NCI-H524 (cell line): ENCODE measurements around the gene ZSCAN9.

Experiments
- DNase-seq, 2 experiments: peaks; one replicate each; lab custom pipeline; 2025; lab: John Stamatoyannopoulos, UW

ZSCAN9 gene

DNA sequence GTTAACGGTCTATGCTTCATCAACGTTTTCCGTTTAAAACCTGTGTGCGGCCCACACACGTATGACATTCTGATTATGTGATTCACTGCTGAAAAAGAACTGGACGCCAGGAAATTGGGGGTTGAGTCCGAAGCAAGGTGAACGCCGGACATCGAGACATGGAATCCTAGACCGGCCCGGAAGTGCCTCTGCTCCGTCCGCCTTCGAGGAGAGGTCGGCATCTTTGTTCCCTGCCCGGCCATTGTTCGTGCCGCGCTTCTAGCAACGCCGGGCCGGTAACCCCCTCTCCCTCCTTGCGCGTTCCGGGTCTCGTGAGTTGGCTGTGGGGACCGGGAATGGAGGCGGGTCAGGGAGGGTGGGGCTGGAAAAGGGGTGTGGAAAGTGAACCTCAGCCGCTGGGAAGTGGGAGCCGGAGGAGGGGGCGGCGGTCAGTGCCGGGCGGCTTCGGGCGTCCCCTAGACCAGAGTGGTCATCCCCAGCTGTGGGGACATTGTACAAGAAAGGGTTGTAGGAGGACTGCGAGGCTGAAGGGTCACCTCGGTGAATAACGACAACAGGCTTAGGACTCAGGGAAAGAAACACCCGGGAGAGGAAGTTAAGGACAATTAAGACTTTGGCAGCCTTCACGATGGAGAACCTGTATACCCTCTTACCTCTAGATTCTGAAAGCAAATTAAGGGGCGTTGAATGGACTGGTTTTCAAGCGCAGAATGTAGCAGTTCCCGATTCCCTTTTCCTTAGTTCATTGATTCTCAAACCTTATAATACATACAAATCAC lies at the start of gene ZSCAN9:
Gene ZSCAN9, plus strand, starts transcription at position 220 of the 779 bp plus-strand sequence. CDS start 1,810 bp downstream, outside the sequence.
- DNase-seq = peak; percentile 59 to 89

DNA sequence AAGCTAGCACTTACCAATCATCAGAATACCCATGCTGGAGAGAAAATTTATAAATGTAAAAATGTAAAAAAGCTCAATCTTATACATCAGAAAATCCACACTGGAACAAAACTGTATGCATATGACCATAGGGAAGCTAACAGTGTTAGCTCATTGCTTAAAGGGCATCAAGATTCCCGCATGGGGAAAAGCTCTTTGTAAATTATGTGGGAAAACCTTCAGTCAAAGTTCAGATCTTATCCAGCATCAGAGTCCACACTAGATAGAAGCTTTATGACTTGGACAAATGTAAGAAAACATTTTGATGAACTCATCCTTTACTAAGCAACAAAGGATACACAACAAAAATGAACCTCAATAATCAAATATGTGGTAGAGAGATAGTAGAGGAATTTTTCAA lies 48.7 kb upstream of the ZSCAN9 start:
- DNase-seq = no peak

DNA sequence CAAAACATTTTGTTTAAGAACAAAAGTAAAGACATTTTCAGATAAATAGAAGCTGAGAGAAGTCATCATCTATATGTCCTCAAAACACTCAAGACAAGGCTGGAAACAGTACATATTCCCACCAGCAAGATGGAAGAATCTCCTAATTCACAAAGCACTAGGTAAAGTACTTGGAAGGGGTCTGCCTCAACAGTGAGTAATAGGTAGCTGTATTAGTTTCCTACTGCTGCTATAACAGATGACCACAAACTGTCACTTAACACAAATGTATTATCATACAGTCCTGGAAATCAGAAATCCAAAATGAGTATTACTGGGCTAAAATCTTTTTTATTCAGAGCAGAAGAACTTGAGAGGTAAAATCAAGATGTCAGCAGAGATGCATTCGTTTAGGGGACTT lies 42.8 kb upstream of the ZSCAN9 start:
- no peak for DNase-seq

DNA sequence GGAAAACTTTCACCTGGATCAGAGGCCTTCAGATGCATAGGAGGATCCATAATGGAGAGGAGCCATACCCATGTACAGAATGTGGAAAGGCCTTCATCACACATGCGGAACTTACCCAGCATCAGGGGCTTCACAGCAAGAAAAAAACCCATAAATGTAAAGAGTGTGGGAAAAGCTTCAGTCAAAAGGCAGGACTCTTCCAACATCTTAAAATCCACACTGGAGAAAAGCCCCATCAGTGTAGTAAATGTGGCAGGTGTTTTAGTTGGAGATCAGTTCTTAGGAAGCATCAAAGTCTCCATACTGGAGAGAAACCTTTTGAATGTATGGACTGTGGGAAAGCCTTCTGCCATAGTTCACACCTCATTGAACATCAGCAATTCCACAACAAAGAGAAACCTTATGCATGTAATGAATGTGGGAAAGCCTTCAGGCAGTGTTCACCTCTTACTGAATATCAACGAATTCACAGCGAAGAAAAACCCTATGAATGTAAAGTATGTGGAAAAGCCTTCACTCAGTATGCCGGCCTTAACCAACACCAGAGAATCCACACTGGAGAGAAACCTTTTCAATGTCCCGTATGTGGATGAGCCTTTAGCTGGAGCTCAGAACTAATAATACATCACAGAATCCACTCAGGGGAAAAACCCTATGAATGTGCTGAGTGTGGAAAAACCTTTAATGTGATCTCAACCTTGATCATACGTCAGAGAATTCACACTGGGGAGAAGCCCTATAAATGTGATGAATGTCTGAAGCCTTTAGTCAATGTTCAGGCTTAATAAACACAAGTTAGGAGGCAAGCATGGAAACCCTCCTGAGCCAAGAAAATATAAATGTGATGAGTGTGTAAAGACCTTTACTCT lies 36.7 kb upstream of the ZSCAN9 start:
- no peak for DNase-seq

DNA sequence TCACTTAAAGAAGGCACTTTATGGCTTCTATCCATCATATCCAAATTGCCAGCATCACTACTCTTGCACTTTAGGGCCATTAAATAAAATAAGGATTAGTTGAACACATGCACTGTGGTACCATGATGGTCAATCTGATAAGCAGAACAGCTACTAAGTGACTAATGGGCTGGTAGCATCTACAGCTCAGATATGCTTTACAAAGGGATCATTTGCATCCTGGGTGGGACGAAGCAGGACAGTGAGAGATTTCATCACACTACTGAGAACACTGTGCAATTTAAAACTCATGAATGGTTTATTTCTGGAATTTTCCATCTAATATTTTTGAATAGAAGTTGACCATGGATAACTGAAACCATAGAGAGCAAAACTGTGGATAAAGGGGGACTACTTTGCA lies 25.1 kb upstream of the ZSCAN9 start:
- DNase-seq = no peak

DNA sequence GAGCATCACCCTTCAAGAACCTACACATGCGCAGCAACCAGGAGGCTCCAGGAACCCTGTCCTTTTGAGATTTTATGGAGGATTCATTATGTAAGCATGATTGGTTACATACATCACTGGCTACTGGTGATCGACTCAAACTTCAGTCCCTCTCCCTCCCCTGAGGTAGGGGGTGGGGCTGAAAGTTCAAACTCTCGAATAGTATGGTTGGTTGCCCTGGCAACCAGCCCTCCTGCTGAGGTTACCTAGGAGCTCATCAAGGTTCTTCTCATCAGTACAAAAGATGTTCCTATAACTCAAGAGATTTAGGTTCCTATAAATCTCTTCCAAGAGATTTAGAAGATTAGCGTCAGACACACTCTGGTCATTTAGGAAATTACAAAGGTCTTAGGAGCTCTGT lies 21.9 kb upstream of the ZSCAN9 start:
- DNase-seq = peak in 1 of 2 experiments; percentile 2

DNA sequence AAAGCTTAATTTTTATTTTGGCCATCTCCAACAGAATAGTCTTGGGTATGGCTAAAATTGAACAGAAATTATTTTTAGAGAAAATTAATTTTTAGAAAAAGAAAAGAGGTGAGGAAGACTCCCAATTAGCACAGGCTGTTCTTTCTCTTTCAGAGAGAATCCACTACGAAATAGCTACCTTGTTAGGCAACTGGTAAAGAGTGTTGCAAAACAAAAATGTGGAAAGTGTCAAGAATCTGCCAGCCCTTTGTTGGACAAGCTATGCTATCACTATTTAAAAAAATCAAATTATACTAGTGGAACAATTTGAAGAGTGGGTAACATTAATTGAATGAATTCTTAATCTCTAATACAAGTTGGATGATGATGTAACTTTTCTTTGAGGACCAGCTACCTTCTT lies 19.2 kb upstream of the ZSCAN9 start:
- DNase-seq = no peak

DNA sequence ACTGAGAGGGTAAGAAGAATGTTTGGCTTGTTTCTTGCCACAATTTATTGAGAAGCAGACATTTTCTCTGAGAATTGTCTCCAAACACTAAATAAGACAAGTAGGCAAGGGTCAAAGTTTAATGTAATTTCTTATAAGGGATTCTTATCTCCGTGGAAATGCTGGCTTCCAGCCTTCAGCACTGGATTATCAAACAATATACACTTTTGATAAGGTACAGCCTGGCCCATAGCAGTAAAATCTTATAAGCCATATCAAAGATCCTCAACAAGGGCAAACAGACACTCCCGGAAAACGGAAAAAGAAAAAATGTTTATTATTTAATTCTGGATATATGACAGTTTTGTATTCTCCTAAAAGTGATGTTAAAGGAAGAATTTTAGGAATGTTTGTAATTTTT lies 18.5 kb upstream of the ZSCAN9 start:
- no peak for DNase-seq

DNA sequence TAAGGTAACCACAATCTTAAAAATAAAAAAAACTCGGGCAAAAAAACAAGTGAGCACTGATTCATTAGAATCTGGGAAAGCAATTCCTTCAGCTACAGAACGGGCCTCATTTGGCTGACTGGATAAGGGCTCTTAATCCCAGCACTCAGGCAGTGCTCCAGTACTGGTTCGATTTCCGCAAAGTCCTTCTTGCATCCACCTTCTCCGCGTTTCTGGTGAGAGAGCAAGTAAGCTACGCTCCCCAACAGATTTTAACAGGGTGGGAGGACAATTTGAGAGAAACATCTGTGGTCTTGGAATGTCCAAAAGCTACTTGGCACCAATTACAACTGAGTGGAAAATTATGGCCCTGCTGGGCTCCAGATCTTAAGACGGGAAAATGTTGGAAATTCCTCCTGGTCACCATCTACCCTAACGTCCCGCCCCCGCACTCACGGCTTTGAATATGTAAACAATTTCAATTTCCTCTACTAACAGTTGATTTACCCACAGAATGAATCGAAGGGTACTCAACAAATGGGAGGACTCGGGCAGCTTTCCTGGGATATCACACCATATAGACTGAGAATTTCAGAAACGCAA lies 18.1 kb upstream of the ZSCAN9 start:
- DNase-seq = peak in 1 of 2 experiments; percentile 34

DNA sequence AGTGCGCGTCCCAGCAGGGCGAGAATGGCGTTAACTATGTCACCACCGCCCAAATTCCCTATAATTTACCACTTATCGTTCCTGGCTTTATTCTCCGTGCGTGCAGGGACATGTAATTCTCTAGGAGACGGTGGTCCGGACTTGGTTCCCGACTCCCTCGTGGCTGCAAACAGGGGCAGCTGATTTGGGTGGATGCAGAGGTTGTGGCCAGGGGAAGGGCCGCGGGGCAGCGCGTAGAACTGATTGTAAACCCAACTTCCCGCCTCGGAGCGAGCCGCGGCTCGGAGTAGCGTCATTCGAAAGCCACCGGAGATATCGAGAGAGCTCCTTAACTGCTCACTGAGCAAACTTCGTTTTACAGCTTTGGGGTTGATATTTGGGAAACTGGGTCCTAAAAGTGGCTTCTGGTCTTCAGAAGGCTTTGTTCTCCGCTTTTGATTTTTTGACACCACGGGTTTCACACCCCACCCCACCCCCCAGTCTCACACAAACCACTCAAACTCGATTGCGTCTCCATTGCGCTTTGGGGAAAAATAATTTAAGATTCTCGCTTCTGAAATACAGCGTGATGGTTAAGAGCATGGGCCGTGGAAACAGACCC lies 17.5 kb upstream of the ZSCAN9 start:
- peak in 1 of 2 experiments; percentile 12 for DNase-seq

DNA sequence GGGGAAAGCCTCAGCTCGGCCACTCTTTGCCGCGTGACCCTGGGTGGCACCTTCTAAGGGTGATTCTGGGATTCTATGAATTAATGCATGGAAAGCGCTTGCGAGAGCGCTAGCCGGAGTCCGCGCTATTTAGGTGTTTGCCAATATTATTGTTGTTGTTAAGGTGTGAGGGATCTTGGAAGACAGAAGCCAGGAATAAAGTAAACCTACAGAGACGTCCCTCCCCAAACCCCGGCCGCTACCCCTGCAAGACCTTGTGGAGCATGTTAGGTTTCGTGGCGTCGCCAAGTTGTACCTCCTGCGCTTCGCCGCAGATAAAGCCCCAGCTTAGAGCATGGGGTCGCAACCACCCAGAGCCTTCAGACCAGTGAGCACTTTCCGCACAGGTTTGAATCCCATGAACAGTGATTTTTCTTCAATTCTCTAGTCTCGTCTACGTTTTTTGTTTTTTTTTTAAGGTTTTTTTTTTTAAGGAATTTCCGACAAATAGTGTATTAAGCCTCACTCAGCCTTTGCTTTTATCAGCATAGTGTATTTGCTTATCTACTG lies 16.9 kb upstream of the ZSCAN9 start:
- no peak for DNase-seq

DNA sequence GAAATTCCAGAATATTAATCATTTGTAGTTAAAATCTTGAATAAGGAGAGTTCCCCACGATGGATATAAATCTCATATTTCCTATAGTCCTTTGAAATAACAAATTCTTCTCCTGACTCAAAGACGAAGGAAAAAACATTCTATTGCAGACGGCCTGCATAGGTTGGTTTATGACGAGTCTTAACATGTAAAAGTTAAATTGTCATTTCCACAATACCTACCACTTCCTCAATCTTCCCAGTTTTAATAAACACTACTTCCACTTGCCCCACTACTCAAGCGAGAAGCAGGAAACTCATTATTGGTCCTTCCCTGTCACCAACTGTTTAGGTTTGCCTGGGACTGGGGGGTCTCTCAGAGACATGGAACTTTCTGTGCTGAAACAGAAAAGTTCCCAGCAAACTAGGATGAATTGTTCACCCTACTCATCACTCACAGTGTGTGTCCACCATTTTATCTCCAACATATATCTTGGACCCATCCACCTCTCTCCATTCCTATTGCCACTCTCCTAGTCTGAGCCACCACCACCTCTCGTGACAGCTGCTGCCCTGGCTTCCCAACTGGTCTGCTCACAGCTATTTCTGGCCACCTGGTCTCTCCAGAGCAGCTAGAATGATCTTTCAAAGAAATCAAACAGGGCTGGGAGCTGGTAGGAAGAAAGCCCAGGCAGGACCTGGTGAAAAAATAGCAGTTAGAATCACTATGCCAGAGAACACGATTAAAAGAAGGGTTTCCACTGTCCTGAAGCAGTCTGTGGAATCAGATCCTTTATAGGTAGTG lies 15.1 kb upstream of the ZSCAN9 start:
- peak in 1 of 2 experiments; percentile 13 for DNase-seq

DNA sequence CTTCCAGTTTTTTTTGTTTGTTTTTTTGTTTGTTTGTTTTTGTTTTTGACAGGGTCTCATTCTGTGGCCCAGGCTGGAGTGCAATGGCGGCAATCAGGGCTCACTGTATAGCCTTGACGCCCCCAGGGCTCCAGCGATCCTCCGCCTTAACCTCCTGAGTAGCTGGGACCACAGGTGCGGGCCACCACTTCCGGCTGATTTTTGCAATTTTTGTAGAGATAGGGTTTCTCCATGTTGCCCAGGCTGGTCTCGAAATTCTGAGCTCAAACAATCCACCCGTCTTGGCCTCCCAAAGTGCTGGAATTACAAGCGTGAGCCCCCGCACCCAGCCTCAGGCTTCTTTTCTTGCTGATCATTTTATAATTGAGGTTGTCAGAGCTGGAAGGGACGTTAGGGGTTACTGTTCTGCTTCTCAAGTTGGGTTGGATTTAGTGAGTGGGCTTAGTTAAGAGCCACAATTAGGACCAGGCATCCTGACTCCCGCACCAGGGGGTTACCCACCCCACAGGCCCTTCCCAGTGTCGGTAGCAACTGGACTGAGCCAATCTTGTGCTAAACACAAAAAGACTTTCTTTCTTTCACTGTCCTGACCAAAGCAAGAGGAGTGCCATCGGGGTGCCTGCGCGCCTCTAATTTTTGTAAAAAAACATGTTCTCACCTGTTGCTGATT lies 13.1 kb upstream of the ZSCAN9 start:
- DNase-seq = no peak

DNA sequence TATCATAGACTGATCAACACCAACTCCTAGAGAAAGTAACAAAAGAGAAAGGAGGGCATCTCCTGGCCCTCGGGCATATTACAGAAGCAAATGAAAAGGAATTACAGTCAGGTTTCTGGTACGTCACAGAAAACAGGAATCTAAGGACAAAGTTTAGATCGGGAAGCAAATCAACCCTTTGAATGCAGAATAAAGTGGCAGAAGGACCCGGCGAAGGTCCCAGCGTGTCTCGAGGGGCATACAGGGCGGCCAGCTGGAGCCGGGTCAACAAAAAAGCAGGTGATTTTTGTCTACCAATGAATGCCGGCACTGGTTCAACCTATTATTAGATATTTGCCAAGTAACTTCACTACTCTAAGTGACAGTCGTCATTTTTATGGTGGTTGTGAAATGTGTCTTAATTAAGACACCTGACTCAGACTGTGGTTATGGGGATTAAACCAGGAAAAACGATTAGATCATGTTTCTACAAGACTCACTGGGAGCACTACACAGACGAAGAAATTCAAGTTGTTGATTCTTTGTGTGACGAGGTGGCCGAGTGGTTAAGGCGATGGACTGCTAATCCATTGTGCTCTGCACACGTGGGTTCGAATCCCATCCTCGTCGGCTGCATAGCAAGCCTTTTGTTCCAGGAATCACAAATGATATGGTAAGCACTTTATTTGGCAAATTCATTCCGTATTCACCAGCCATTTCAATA lies 12.4 kb upstream of the ZSCAN9 start:
- peak; percentile 74 to 88 for DNase-seq

DNA sequence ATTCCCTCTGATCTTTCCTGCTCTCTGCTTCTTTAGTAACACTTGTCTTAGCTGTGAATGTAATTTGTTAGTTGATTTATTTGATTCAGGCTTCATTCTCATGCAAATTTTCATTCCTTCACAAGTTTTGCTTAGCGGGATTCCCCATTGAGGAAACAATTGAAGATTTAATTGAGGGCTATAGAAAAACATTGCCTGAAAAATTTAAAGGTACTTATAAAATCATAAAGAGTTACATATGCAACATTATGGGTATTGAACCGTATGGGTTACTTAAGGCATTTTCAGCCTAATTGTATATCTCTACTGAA lies 11.9 kb upstream of the ZSCAN9 start:
- DNase-seq = no peak

DNA sequence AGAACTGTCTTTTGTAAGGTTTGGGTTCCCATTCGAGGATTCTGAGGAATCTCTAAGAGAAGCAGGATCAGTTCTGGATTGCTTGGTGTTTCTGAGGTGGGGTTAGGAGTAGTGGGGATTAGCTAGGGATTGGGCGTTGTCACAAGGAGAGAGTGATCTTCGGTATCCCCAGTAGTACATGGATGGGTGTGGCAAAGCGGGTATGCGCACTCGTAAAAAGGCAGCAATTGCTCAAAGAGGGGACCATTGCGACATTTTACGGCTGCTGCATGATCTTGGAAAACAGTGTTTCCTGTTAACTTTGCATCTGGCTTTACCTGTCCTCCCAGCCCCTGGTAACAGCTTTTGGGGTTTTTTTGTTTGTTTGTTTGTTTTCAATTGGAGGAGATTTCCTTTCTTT lies 9.7 kb upstream of the ZSCAN9 start:
- no peak for DNase-seq

DNA sequence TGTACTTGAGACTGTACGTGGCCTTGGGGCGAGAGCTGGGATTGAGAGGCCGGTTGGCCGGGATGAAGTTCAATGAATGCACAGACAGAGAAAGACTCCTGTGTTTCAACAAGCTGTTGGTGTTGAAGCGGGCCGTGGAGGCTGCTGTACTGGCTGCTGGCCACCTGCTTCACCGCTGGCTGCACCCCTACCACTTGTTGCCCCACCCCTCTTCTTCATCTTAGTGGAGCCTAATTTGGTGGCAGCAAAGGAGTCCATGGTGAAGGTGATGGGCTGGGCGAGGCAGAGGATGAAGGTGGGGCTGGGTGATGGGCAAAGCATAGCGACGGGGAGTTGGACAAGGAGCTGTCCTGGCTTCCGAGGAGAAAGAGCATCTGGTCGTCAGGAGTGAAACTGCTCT lies 7.2 kb upstream of the ZSCAN9 start:
- DNase-seq = no peak

DNA sequence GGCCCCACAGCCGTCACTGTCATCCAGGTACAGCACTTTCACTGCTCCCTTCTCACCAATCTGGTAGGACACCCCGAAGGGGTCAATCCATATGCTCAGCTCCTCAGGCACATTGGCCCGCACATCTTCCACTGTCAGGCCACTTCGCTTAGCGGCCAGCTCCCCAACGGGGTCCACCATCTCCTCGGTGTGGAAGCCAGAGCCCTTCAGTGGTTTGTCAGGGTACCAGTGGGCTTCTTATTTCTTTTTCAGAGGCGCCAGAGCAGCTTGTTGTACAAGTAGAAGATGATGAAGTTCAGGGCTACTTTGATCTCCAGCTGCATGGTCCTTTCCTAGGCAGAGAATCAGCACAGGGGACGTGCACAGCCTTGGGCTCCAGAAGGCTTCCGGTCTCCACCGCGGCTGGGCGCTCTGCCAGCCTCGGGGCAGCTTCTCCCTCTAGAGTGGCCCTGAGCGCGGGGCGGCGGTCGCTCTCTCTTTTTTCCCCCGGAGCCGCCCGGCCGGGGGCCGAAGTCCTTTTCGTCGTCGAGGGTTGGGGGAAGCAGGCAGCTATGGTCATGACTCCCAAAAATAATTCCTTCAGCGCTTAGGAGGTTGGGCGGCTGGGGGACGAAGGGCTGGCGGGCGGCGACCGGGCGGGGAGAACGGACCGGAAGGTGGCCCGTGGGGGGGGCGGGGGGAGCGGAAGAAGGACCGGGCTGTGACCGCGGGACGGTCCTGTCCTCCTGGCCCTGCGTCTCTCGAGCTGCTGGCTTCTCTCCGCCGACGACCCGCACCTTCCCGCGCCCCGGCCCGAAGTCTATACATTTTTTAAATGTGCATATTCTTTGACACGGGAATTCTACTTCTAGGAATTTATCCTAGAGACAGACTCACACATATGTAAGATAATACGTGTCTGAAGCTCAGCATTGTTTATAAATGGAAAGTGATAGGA lies 6.5 kb upstream of the ZSCAN9 start:
- DNase-seq = peak; percentile 63 to 66
